GM18867 (cell line): ENCODE results near the gene RAB9A.

Experiments used
- ATAC-seq: cut with Tn5 transposase; IDR thresholded peaks from one replicate; pipeline ENCODE4 v1.9.1; 2021; ENCODE audit warnings: mild to moderate bottlenecking, moderate library complexity; ENCODE audit not compliant: unreplicated experiment

Gene RAB9A

GRCh38 chrX:13742397-13743176, 53.7 kb downstream of the RAB9A start:
- ATAC-seq, result peak; percentile 92

GRCh38 chrX:13747836-13748235, 58.9 kb downstream of the RAB9A start:
- no peak for ATAC-seq

- ATAC-seq, result no peak
Observed at GRCh38 chrX:13748486-13748885, 59.6 kb downstream of the RAB9A start.

GRCh38 chrX:13750204-13750603, 61.3 kb downstream of the RAB9A start:
- peak; percentile 47 for ATAC-seq

- peak; percentile 60 for ATAC-seq
Observed at GRCh38 chrX:13750812-13751211, 61.9 kb downstream of the RAB9A start.

GRCh38 chrX:13752141-13752540, 63.2 kb downstream of the RAB9A start:
- no peak for ATAC-seq

- peak; percentile 48 for ATAC-seq
Observed at GRCh38 chrX:13752646-13753045, 63.7 kb downstream of the RAB9A start.

- no peak for ATAC-seq
Observed at GRCh38 chrX:13754765-13755164, 65.8 kb downstream of the RAB9A start.

GRCh38 chrX:13755254-13755653, 66.3 kb downstream of the RAB9A start:
- no peak for ATAC-seq

- no peak for ATAC-seq
Observed at GRCh38 chrX:13756381-13756780, 67.5 kb downstream of the RAB9A start.

- ATAC-seq, result peak; percentile 64
Observed at GRCh38 chrX:13759152-13759718, 70.3 kb downstream of the RAB9A start.
